ENCODE measurements around the gene SURF4. TPM values are rescaled to one million over a fixed set of nuclear protein-coding genes. Genes with fewer than 3 reads are reported as not detected.
"Not testable (repeated sequence)": the region's sequence is repeated elsewhere in the genome, so short reads cannot be mapped to it uniquely, and the experiment has no call there.

The SURF4 gene
- total RNA-seq, 4 donors from 2014 or later, result 104 to 140 (median 117) TPM

- TF ChIP-seq CTCF (IDR thresholded peaks at IDR 0.05) (no peak), POLR2A (IDR thresholded peaks at IDR 0.05) (no peak)
- H3K36me3 ChIP-seq, result peaks cover 0 to 20% (median 0%) of the 10 kb centered on the region in 3 donors
- no peak overlapping the region for H3K27ac ChIP-seq
- H3K9me3 ChIP-seq, result no peaks in the 10 kb centered on the region
- H3K4me1 ChIP-seq, result peaks cover 0 to 6% (median 0%) of the 10 kb centered on the region in 3 donors
- H3K4me3 ChIP-seq, result no peak overlapping the region
- no peak for DNase-seq
- intact Hi-C loops (cut with DNase I), result no loop called here
- WGBS, 2 donors, result 49 to 57% methylated on average over 5 to 6 of the region's 9 CpGs
- H3K27me3 ChIP-seq, result peaks cover 0 to 51% (median 0%) of the 10 kb centered on the region in 4 donors
Observed at GRCh38 chr9:133397895-133398294, 22.0 kb upstream of the SURF4 start.

- intact Hi-C loops (cut with DNase I), result no loop called here
- 64 to 70% methylated on average over 4 of the region's 6 CpGs for WGBS, 2 donors
- peaks cover 0 to 56% (median 0%) of the 10 kb centered on the region in 4 donors for H3K27me3 ChIP-seq
Observed at GRCh38 chr9:133397370-133397769, 21.5 kb upstream of the SURF4 start.

GRCh38 chr9:133396952-133397351 is 21.1 kb upstream of the SURF4 start:
- peaks cover 0 to 60% (median 0%) of the 10 kb centered on the region in 4 donors for H3K27me3 ChIP-seq
- TF ChIP-seq CTCF (IDR thresholded peaks at IDR 0.05) (peak in 1 of 6 experiments; percentile 9), POLR2A (IDR thresholded peaks at IDR 0.05) (no peak)
- WGBS, 2 donors, result 35 to 43% methylated on average over 6 to 7 of the region's 14 CpGs
- intact Hi-C loops (cut with DNase I), result no loop called here
- peaks cover 0 to 6% (median 0%) of the 10 kb centered on the region in 3 donors for H3K4me1 ChIP-seq
- no peak overlapping the region for H3K4me3 ChIP-seq
- no peak for DNase-seq
- H3K36me3 ChIP-seq, result peaks cover 0 to 11% (median 0%) of the 10 kb centered on the region in 3 donors
- no peak overlapping the region for H3K27ac ChIP-seq
- H3K9me3 ChIP-seq, result no peaks in the 10 kb centered on the region

More at GRCh38 chr9:133397370-133397769, 21.5 kb upstream of the SURF4 start:
- Histone ChIP-seq H3K4me3 (no peak overlapping the region), H3K9me3 (no peaks in the 10 kb centered on the region), H3K36me3 (peaks cover 0 to 15% (median 0%) of the 10 kb centered on the region in 3 donors), H3K4me1 (peaks cover 0 to 6% (median 0%) of the 10 kb centered on the region in 3 donors), H3K27ac (no peak overlapping the region)
- TF ChIP-seq CTCF (IDR thresholded peaks at IDR 0.05) (no peak), POLR2A (IDR thresholded peaks at IDR 0.05) (no peak)
- no peak for DNase-seq

GRCh38 chr9:133394687-133395271 is 18.9 kb upstream of the SURF4 start:
- Histone ChIP-seq H3K4me1 (peaks cover 0 to 6% (median 0%) of the 10 kb centered on the region in 3 donors), H3K4me3 (no peak overlapping the region), H3K27me3 (peaks cover 0 to 72% (median 0%) of the 10 kb centered on the region in 4 donors), H3K36me3 (no peaks in the 10 kb centered on the region), H3K9me3 (no peaks in the 10 kb centered on the region), H3K27ac (no peak overlapping the region)
- intact Hi-C loops (cut with DNase I), result no loop called here
- no peak for DNase-seq
- WGBS, 2 donors, result 57 to 69% methylated on average over 2 to 3 of the region's 8 CpGs
- TF ChIP-seq CTCF (IDR thresholded peaks at IDR 0.05), result no peak
- TF ChIP-seq POLR2A (IDR thresholded peaks at IDR 0.05), result no peak

- Histone ChIP-seq H3K36me3 (no peaks in the 10 kb centered on the region), H3K4me3 (no peak overlapping the region), H3K27ac (no peak overlapping the region), H3K4me1 (no peaks in the 10 kb centered on the region), H3K9me3 (no peaks in the 10 kb centered on the region), H3K27me3 (peaks cover 0 to 79% (median 0%) of the 10 kb centered on the region in 4 donors)
- WGBS, 2 donors, result 92 to 94% methylated on average over 3 of the region's 3 CpGs
- no peak for DNase-seq
- intact Hi-C loops (cut with DNase I), result no loop called here
- no peak for TF ChIP-seq CTCF (IDR thresholded peaks at IDR 0.05)
- TF ChIP-seq POLR2A (IDR thresholded peaks at IDR 0.05), result no peak
Observed at GRCh38 chr9:133393399-133393798, 17.5 kb upstream of the SURF4 start.

GRCh38 chr9:133392308-133392707 is 16.4 kb upstream of the SURF4 start:
- DNase-seq; H3K27ac ChIP-seq; intact Hi-C loops (cut with DNase I); H3K4me3 ChIP-seq; H3K36me3 ChIP-seq; H3K9me3 ChIP-seq: not testable (repeated sequence)
- Histone ChIP-seq H3K4me1 (peaks cover 2 to 11% (median 6%) of the 10 kb centered on the region in 3 donors), H3K27me3 (peaks cover 0 to 68% (median 0%) of the 10 kb centered on the region in 4 donors)
- WGBS, 2 donors, result 100% methylated on average over 3 of the region's 3 CpGs; no CpG with 5 or more reads in 1 of the 2 donors

- intact Hi-C loops (cut with DNase I); H3K9me3 ChIP-seq; H3K36me3 ChIP-seq; DNase-seq; H3K27ac ChIP-seq; H3K4me3 ChIP-seq: not testable (repeated sequence)
- H3K4me1 ChIP-seq, result peaks cover 6 to 17% (median 9%) of the 10 kb centered on the region in 3 donors
- WGBS, 2 donors, result no CpG with 5 or more reads among the region's 4 CpGs
- H3K27me3 ChIP-seq, result peaks cover 0 to 59% (median 0%) of the 10 kb centered on the region in 4 donors
Observed at GRCh38 chr9:133391449-133391848, 15.6 kb upstream of the SURF4 start.

Measured in esophagus squamous epithelium (tissue), 5 donors.